Vagina (tissue), 2 donors: Measurements from ENCODE around the gene SMAD1.

Source experiments
- CTCF ChIP-seq, 3 experiments: fragments of 450-650 bp in 2 of 3; fragments of 200-600 bp in 1 of 3; sonication (generic) in 1 of 3; IDR thresholded peaks; one replicate each; pipeline ENCODE4 v1.5.1; 2017 to 2019; ENCODE audit warnings: antibody characterized with exemption in 3 of 3, mild to moderate bottlenecking in 2 of 3, moderate library complexity in 2 of 3
- POLR2A ChIP-seq, 2 donors: fragments of 450-650 bp; IDR thresholded peaks; one replicate each; pipeline ENCODE4 v1.6.1; 2017; ENCODE audit warnings: antibody characterized with exemption in 2 of 2, mild to moderate bottlenecking in 2 of 2, moderate library complexity in 2 of 2
- POLR2AphosphoS5 ChIP-seq, 2 donors: sonication (generic); formaldehyde crosslinking; IDR thresholded peaks; one replicate each; pipeline ENCODE4 v1.9.0; 2017; ENCODE audit warnings: antibody characterized with exemption in 2 of 2, mild to moderate bottlenecking in 2 of 2, low read depth in 1 of 2; ENCODE audit not compliant: insufficient read depth in 1 of 2

GRCh38 chr4:145502809-145503208, 21.2 kb downstream of the SMAD1 start:
- TF ChIP-seq CTCF (IDR thresholded peaks at IDR 0.05) (no peak), POLR2AphosphoS5 (IDR thresholded peaks at IDR 0.05; ENCODE audit: insufficient read depth in 1 of 2, low read depth in 1 of 2) (no peak), POLR2A (IDR thresholded peaks at IDR 0.05) (no peak)
